GM23338 (cell line): Measurements from ENCODE around the gene TRAF5. TPM values are rescaled to one million over a fixed set of nuclear protein-coding genes. Genes with fewer than 3 reads are reported as not detected.

ENCODE experiments used
- ATAC-seq: fragments of 200-7000 bp; cut with Tn5 transposase; 3 replicates; pipeline ENCODE4 v1.9.1; 2020
- DNase-seq: peaks from one replicate; pipeline ENCODE4 v3.0.0-alpha.2; 2015; ENCODE audit warnings: low spot score
- H2AFZ ChIP-seq: fragments of 200-600 bp; sonication (generic); 2 replicates; pipeline ENCODE4 v1.8.0; 2016; ENCODE audit warnings: antibody characterized with exemption, mild to moderate bottlenecking, moderate library complexity
- H3F3A ChIP-seq: fragments of 200-600 bp; sonication (generic); replicated peaks from 2 replicates; pipeline ENCODE4 v1.8.0; 2017; ENCODE audit warnings: antibody characterized with exemption, mixed run types, low read depth
- H3K27ac ChIP-seq: fragments of 200-600 bp; sonication (generic); 2 replicates; pipeline ENCODE4 v1.6.1; 2016; ENCODE audit warnings: low read depth
- H3K27me3 ChIP-seq: fragments of 200-600 bp; sonication (generic); 2 replicates; pipeline ENCODE4 v1.8.0; 2016; ENCODE audit warnings: mild to moderate bottlenecking, mixed run types, moderate library complexity; ENCODE audit not compliant: insufficient read depth
- H3K36me3 ChIP-seq: fragments of 200-600 bp; sonication (generic); 2 replicates; pipeline ENCODE4 v1.8.0; 2016; ENCODE audit warnings: mild to moderate bottlenecking; ENCODE audit not compliant: insufficient read depth
- H3K4me1 ChIP-seq: fragments of 200-600 bp; sonication (generic); 2 replicates; pipeline ENCODE4 v1.8.0; 2016; ENCODE audit warnings: mild to moderate bottlenecking, moderate library complexity; ENCODE audit not compliant: insufficient read depth
- H3K4me2 ChIP-seq: fragments of 200-600 bp; sonication (generic); 2 replicates; pipeline ENCODE4 v1.7.1; 2017; ENCODE audit warnings: mixed run types
- H3K4me3 ChIP-seq: fragments of 200-600 bp; sonication (generic); 2 replicates; pipeline ENCODE4 v1.6.1; 2016; ENCODE audit warnings: mixed run types
- H3K79me2 ChIP-seq: fragments of 200-600 bp; sonication (generic); replicated peaks from 2 replicates; pipeline ENCODE4 v1.8.0; 2017; ENCODE audit warnings: mild to moderate bottlenecking; ENCODE audit not compliant: insufficient read depth
- H3K9me2 ChIP-seq: fragments of 200-600 bp; sonication (generic); 2 replicates; pipeline ENCODE4 v1.8.0; 2017; ENCODE audit not compliant: insufficient read depth
- H4K20me1 ChIP-seq: fragments of 200-600 bp; sonication (generic); replicated peaks from 2 replicates; pipeline ENCODE4 v1.8.0; 2017; ENCODE audit warnings: mild to moderate bottlenecking; ENCODE audit not compliant: insufficient read depth
- H3K27ac Mint-ChIP-seq: 2 replicates; pipeline ENCODE4 v1.8.0; 2020; ENCODE audit warnings: inconsistent platforms, mild to moderate bottlenecking, moderate library complexity, mixed read lengths
- H3K27me3 Mint-ChIP-seq: 3 replicates; pipeline ENCODE4 v1.8.0; 2022; ENCODE audit warnings: low read depth, mild to moderate bottlenecking, moderate library complexity, mixed read lengths, inconsistent platforms; ENCODE audit not compliant: insufficient read depth, poor library complexity
- H3K36me3 Mint-ChIP-seq: 3 replicates; pipeline ENCODE4 v1.8.0; 2021; ENCODE audit warnings: low read depth, mild to moderate bottlenecking, inconsistent platforms, moderate library complexity, mixed read lengths
- H3K4me1 Mint-ChIP-seq: 3 replicates; pipeline ENCODE4 v1.8.0; 2020; ENCODE audit warnings: mild to moderate bottlenecking, inconsistent platforms, mixed read lengths
- H3K4me3 Mint-ChIP-seq: 3 replicates; pipeline ENCODE4 v1.8.0; 2021; ENCODE audit warnings: moderate library complexity, mild to moderate bottlenecking, inconsistent platforms, mixed read lengths
- H3K9me3 Mint-ChIP-seq: 3 replicates; pipeline ENCODE4 v1.8.0; 2020; ENCODE audit warnings: moderate library complexity, mild to moderate bottlenecking, inconsistent platforms, mixed read lengths
- CREB1 ChIP-seq: fragments of 250-450 bp; sonication (Bioruptor Pico); IDR thresholded peaks from 2 replicates; pipeline ENCODE4 v1.5.0; 2020; ENCODE audit warnings: low read depth, mild to moderate bottlenecking, moderate library complexity
- ETS1 ChIP-seq: IDR thresholded peaks from 2 replicates; pipeline ENCODE4 v1.6.1; 2016; ENCODE audit warnings: antibody characterized with exemption
- EZH2 ChIP-seq: fragments of 200-600 bp; sonication (generic); IDR thresholded peaks from one replicate; pipeline ENCODE4 v1.8.0; 2017; ENCODE audit warnings: antibody characterized with exemption, mild to moderate bottlenecking, low read depth; ENCODE audit not compliant: unreplicated experiment
- EZH2phosphoT487 ChIP-seq: fragments of 200-600 bp; sonication (generic); IDR thresholded peaks from one replicate; pipeline ENCODE4 v1.8.1; 2018; ENCODE audit warnings: antibody characterized with exemption; ENCODE audit not compliant: unreplicated experiment
- JUNB ChIP-seq: IDR thresholded peaks from one replicate; pipeline ENCODE4 v1.6.1; 2016; ENCODE audit warnings: antibody characterized with exemption; ENCODE audit not compliant: unreplicated experiment
- NANOG ChIP-seq: IDR thresholded peaks from 2 replicates; pipeline ENCODE4 v1.6.1; 2016; ENCODE audit warnings: antibody characterized with exemption, borderline replicate concordance
- POLR2AphosphoS5 ChIP-seq: IDR thresholded peaks from 2 replicates; pipeline ENCODE4 v1.6.1; 2016; ENCODE audit warnings: antibody characterized with exemption, low read depth
- STAT1 ChIP-seq: IDR thresholded peaks from one replicate; pipeline ENCODE4 v1.6.1; 2016; ENCODE audit warnings: antibody characterized with exemption; ENCODE audit not compliant: unreplicated experiment
- ZNF331 ChIP-seq: fragments of 250-450 bp; sonication (Bioruptor Pico); IDR thresholded peaks from 2 replicates; pipeline ENCODE4 v1.5.0; 2020; ENCODE audit warnings: low read depth, mild to moderate bottlenecking, moderate library complexity
- polyA plus RNA-seq: library from polyadenylated mRNA; unstranded; fragments of >200 nt; fragmentation: Nextera tagmentation; extraction: Ambion mirVana; gene quantifications from 2 replicates; pipeline ENCODE4 v1.2.1, GENCODE V29; 2016
- total RNA-seq: library from RNA; depleted of rRNA; stranded (reverse); fragments of >200 nt; shearing (Covaris generic); gene quantifications from 2 replicates; pipeline ENCODE4 v1.2.3, GENCODE V29; 2014
- TF ChIP-seq, protein P1 (sequence below): fragments of 250-450 bp; sonication (Bioruptor Pico); IDR thresholded peaks from 2 replicates; pipeline ENCODE4 v1.5.0; 2020; ENCODE audit warnings: mild to moderate bottlenecking, moderate library complexity
- TF ChIP-seq, protein P2 (sequence below): IDR thresholded peaks from one replicate; pipeline ENCODE4 v1.6.1; 2018; ENCODE audit warnings: antibody characterized with exemption; ENCODE audit not compliant: unreplicated experiment

Gene TRAF5
- total and polyA plus RNA-seq, 2 experiments from 2014 or later, result 9.2 to 18.9 TPM

DNA sequence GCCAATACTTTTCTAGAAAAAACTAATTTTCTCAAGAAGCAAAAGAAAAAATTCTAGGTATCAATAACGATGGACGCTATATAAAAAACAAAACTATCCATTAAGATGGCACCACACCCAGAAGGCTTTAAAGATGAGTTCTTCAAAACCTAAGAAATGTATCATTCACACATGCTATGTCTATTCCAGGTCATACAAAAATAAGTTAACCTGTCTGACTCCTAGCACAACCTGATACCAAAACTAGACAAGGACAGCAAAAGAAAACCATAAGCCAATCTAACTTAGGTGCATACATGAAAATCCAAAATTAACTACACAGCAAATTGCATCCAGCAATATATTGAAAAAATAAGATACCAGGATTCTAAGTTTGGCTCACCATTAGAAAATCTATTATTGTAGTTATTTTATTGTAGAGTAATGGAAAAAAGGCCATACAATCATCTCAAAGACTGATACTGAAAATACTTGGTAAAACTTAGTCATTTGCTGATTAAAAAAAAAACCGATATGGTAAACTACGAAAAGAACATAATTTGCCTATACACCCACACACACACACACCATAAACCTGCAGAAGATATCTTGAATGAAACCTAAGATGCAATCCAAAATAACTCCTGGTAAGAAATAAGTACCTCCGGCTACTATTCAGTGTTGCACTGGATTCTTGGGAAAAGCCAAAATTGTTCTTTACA is 55.0 kb downstream of the TRAF5 start:
- H3K9me2 ChIP-seq, result no peaks in the 10 kb centered on the region
- H3K27me3 Mint-ChIP-seq, result peaks cover 6% of the 10 kb centered on the region
- peak overlapping the region; percentile 79 for H3K4me2 ChIP-seq
- ATAC-seq, result no peak
- H3K27me3 ChIP-seq, result no peaks in the 10 kb centered on the region
- H3K9me3 Mint-ChIP-seq, result no peaks in the 10 kb centered on the region
- peaks cover 8% of the 10 kb centered on the region for H3F3A ChIP-seq
- no peaks in the 10 kb centered on the region for H3K79me2 ChIP-seq
- H2AFZ ChIP-seq, result no peak overlapping the region
- peak overlapping the region; percentile 74 for H3K4me3 ChIP-seq
- H3K4me1 ChIP-seq, result peaks cover 21% of the 10 kb centered on the region
- no peak for DNase-seq
- no peak overlapping the region for H3K27ac ChIP-seq
- H3K36me3 ChIP-seq, result no peaks in the 10 kb centered on the region
- peaks cover under 1% of the 10 kb centered on the region; the same call in 1 of the 3 replicates for H3K36me3 Mint-ChIP-seq
- TF ChIP-seq CREB1 (CRISPR knock-in tag) (no peak), EZH2 (no peak), EZH2phosphoT487 (no peak), JUNB (no peak), ETS1 (no peak), POLR2AphosphoS5 (no peak), STAT1 (no peak), NANOG (no peak), ZNF331 (CRISPR knock-in tag) (no peak)
- TF ChIP-seq, protein P1, sequence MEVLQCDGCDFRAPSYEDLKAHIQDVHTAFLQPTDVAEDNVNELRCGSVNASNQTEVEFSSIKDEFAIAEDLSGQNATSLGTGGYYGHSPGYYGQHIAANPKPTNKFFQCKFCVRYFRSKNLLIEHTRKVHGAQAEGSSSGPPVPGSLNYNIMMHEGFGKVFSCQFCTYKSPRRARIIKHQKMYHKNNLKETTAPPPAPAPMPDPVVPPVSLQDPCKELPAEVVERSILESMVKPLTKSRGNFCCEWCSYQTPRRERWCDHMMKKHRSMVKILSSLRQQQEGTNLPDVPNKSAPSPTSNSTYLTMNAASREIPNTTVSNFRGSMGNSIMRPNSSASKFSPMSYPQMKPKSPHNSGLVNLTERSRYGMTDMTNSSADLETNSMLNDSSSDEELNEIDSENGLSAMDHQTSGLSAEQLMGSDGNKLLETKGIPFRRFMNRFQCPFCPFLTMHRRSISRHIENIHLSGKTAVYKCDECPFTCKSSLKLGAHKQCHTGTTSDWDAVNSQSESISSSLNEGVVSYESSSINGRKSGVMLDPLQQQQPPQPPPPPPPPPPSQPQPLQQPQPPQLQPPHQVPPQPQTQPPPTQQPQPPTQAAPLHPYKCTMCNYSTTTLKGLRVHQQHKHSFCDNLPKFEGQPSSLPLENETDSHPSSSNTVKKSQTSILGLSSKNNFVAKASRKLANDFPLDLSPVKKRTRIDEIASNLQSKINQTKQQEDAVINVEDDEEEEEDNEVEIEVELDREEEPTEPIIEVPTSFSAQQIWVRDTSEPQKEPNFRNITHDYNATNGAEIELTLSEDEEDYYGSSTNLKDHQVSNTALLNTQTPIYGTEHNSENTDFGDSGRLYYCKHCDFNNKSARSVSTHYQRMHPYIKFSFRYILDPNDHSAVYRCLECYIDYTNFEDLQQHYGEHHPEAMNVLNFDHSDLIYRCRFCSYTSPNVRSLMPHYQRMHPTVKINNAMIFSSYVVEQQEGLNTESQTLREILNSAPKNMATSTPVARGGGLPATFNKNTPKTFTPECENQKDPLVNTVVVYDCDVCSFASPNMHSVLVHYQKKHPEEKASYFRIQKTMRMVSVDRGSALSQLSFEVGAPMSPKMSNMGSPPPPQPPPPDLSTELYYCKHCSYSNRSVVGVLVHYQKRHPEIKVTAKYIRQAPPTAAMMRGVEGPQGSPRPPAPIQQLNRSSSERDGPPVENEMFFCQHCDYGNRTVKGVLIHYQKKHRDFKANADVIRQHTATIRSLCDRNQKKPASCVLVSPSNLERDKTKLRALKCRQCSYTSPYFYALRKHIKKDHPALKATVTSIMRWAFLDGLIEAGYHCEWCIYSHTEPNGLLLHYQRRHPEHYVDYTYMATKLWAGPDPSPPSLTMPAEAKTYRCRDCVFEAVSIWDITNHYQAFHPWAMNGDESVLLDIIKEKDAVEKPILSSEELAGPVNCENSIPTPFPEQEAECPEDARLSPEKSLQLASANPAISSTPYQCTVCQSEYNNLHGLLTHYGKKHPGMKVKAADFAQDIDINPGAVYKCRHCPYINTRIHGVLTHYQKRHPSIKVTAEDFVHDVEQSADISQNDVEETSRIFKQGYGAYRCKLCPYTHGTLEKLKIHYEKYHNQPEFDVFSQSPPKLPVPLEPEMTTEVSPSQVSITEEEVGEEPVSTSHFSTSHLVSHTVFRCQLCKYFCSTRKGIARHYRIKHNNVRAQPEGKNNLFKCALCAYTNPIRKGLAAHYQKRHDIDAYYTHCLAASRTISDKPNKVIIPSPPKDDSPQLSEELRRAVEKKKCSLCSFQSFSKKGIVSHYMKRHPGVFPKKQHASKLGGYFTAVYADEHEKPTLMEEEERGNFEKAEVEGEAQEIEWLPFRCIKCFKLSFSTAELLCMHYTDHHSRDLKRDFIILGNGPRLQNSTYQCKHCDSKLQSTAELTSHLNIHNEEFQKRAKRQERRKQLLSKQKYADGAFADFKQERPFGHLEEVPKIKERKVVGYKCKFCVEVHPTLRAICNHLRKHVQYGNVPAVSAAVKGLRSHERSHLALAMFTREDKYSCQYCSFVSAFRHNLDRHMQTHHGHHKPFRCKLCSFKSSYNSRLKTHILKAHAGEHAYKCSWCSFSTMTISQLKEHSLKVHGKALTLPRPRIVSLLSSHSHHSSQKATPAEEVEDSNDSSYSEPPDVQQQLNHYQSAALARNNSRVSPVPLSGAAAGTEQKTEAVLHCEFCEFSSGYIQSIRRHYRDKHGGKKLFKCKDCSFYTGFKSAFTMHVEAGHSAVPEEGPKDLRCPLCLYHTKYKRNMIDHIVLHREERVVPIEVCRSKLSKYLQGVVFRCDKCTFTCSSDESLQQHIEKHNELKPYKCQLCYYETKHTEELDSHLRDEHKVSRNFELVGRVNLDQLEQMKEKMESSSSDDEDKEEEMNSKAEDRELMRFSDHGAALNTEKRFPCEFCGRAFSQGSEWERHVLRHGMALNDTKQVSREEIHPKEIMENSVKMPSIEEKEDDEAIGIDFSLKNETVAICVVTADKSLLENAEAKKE (CRISPR knock-in tag), result no peak
- TF ChIP-seq, protein P2, sequence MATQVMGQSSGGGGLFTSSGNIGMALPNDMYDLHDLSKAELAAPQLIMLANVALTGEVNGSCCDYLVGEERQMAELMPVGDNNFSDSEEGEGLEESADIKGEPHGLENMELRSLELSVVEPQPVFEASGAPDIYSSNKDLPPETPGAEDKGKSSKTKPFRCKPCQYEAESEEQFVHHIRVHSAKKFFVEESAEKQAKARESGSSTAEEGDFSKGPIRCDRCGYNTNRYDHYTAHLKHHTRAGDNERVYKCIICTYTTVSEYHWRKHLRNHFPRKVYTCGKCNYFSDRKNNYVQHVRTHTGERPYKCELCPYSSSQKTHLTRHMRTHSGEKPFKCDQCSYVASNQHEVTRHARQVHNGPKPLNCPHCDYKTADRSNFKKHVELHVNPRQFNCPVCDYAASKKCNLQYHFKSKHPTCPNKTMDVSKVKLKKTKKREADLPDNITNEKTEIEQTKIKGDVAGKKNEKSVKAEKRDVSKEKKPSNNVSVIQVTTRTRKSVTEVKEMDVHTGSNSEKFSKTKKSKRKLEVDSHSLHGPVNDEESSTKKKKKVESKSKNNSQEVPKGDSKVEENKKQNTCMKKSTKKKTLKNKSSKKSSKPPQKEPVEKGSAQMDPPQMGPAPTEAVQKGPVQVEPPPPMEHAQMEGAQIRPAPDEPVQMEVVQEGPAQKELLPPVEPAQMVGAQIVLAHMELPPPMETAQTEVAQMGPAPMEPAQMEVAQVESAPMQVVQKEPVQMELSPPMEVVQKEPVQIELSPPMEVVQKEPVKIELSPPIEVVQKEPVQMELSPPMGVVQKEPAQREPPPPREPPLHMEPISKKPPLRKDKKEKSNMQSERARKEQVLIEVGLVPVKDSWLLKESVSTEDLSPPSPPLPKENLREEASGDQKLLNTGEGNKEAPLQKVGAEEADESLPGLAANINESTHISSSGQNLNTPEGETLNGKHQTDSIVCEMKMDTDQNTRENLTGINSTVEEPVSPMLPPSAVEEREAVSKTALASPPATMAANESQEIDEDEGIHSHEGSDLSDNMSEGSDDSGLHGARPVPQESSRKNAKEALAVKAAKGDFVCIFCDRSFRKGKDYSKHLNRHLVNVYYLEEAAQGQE, result no peak
- H3K4me1 Mint-ChIP-seq, result peaks cover 37% of the 10 kb centered on the region
- peak overlapping the region; percentile 66 for H3K27ac Mint-ChIP-seq
- peak overlapping the region; percentile 85 for H3K4me3 Mint-ChIP-seq
- no peaks in the 10 kb centered on the region for H4K20me1 ChIP-seq
